Sigmoid colon (tissue), 7 donors: Measurements from ENCODE around the gene ANKRD33B. TPM values are rescaled to one million over a fixed set of nuclear protein-coding genes. Genes with fewer than 3 reads are reported as not detected.
A peak's percentile ranks its signal among the peaks of the same experiment; 100 is the strongest.

Source experiments
- DNase-seq: peaks from one replicate; pipeline ENCODE4 v3.0.0-alpha.2; 2019
- H3K27ac ChIP-seq, 4 donors: fragments of 200-600 bp; sonication (generic); one replicate each; pipeline ENCODE4 v1.5.1; 2016 to 2019; ENCODE audit warnings: mild to moderate bottlenecking in 1 of 4
- H3K27me3 ChIP-seq, 3 donors: fragments of 200-600 bp; sonication (generic); one replicate each; pipeline ENCODE4 v1.5.1; 2019; ENCODE audit warnings: mild to moderate bottlenecking in 1 of 3
- H3K36me3 ChIP-seq, 4 donors: fragments of 200-600 bp; sonication (generic); one replicate each; pipeline ENCODE4 v1.5.1; 2016 to 2019
- H3K4me1 ChIP-seq, 4 donors: fragments of 200-600 bp; sonication (generic); one replicate each; pipeline ENCODE4 v1.5.1; 2017 to 2019
- H3K4me3 ChIP-seq, 4 donors: fragments of 200-600 bp; sonication (generic); one replicate each; pipeline ENCODE4 v1.5.1; 2017 to 2019; ENCODE audit warnings: mild to moderate bottlenecking in 2 of 4, moderate library complexity in 1 of 4
- H3K9me3 ChIP-seq, 4 donors: fragments of 200-600 bp in 3 of 4; sonication (generic) in 3 of 4; one replicate each; pipeline versions ENCODE4 v1.5.1 to v1.6.1; 2013 to 2019
- CTCF ChIP-seq, 4 experiments: fragments of 450-650 bp in 3 of 4; fragments of 200-600 bp in 1 of 4; IDR thresholded peaks; one replicate each; pipeline ENCODE4 v1.5.1; 2016 to 2019; ENCODE audit warnings: antibody characterized with exemption in 4 of 4, mild to moderate bottlenecking in 3 of 4, moderate library complexity in 2 of 4
- EP300 ChIP-seq, 4 donors: sonication (generic); formaldehyde crosslinking; IDR thresholded peaks; one replicate each; pipeline ENCODE4 v1.6.1; 2017; ENCODE audit warnings: antibody characterized with exemption in 4 of 4
- POLR2A ChIP-seq, 2 donors: fragments of 450-650 bp; IDR thresholded peaks; one replicate each; pipeline ENCODE4 v1.6.1; 2016; ENCODE audit warnings: antibody characterized with exemption in 2 of 2, mild to moderate bottlenecking in 2 of 2, moderate library complexity in 2 of 2
- POLR2AphosphoS5 ChIP-seq, 4 donors: sonication (generic); formaldehyde crosslinking; IDR thresholded peaks; one replicate each; pipeline ENCODE4 v1.6.1; 2017; ENCODE audit warnings: antibody characterized with exemption in 4 of 4
- WGBS, 2 donors: extraction: QIAGEN DNeasy Blood & Tissue Kit; methylation state at CpG; one replicate each; pipeline ENCODE4 v1.1.7; 2013; 5-methylcytosine and 5-hydroxymethylcytosine counted together
- intact Hi-C: fragments of 100-400 bp; cut with DNase I; formaldehyde crosslinking; loops from one replicate; pipeline ENCODE4 v1.15.1; 2023
- polyA plus RNA-seq, 3 donors: library from polyadenylated mRNA; stranded (reverse); fragments of 200-250 nt; gene quantifications; one replicate each; pipeline ENCODE4 v1.2.3, GENCODE V29; 2013
- total RNA-seq, 4 donors: library from RNA; depleted of rRNA; stranded (reverse); fragments of >200 nt; gene quantifications; one replicate each; pipeline ENCODE4 v1.1.0, GENCODE V29; 2016
- donor health status: healthy with polysubstance abuse.
- donor health status: Bipolar disorder and iron deficiency.
- donor health status: healthy.

ANKRD33B gene
- total and polyA plus RNA-seq, 7 donors, result 0.23 to 4.6 (median 2.7) TPM

- no peak overlapping the region for H3K27ac ChIP-seq
- WGBS, 2 donors, result 59 to 75% methylated on average over 4 of the region's 4 CpGs
These were observed 26.2 kb upstream of the ANKRD33B start for GRCh38 chr5:10537624-10538023.

GRCh38 chr5:10538103-10538788 is 25.6 kb upstream of the ANKRD33B start:
- peak; percentile 52 for DNase-seq
- Histone ChIP-seq H3K36me3 (no peaks in the 10 kb centered on the region), H3K27ac (no peak overlapping the region), H3K4me3 (no peak overlapping the region), H3K4me1 (peaks cover 0 to 6% (median 0%) of the 10 kb centered on the region in 4 donors), H3K9me3 (no peaks in the 10 kb centered on the region), H3K27me3 (peaks cover 5 to 49% (median 6%) of the 10 kb centered on the region in 3 donors)
- TF ChIP-seq EP300 (IDR thresholded peaks at IDR 0.05), result no peak
- TF ChIP-seq POLR2A (IDR thresholded peaks at IDR 0.05), result no peak
- TF ChIP-seq POLR2AphosphoS5 (IDR thresholded peaks at IDR 0.05), result no peak
- TF ChIP-seq CTCF (IDR thresholded peaks at IDR 0.05), result no peak
- 65 to 80% methylated on average over 14 of the region's 14 CpGs for WGBS, 2 donors
- intact Hi-C loops, result no loop called here

More at GRCh38 chr5:10537624-10538023, 26.2 kb upstream of the ANKRD33B start:
- H3K36me3 ChIP-seq, result no peaks in the 10 kb centered on the region
- no peak overlapping the region for H3K4me3 ChIP-seq
- peak; percentile 49 for DNase-seq
- peaks cover 5 to 49% (median 9%) of the 10 kb centered on the region in 3 donors for H3K27me3 ChIP-seq
- peaks cover 0 to 6% (median 0%) of the 10 kb centered on the region in 4 donors for H3K4me1 ChIP-seq
- no peaks in the 10 kb centered on the region for H3K9me3 ChIP-seq
- intact Hi-C loops, result no loop called here
- TF ChIP-seq CTCF (IDR thresholded peaks at IDR 0.05) (no peak), POLR2A (IDR thresholded peaks at IDR 0.05) (no peak), POLR2AphosphoS5 (IDR thresholded peaks at IDR 0.05) (no peak), EP300 (IDR thresholded peaks at IDR 0.05) (no peak)

- peaks cover 0 to 6% (median 0%) of the 10 kb centered on the region in 4 donors for H3K4me1 ChIP-seq
- peaks cover 6 to 49% (median 10%) of the 10 kb centered on the region in 3 donors for H3K27me3 ChIP-seq
- H3K4me3 ChIP-seq, result no peak overlapping the region
- TF ChIP-seq POLR2AphosphoS5 (IDR thresholded peaks at IDR 0.05) (no peak), EP300 (IDR thresholded peaks at IDR 0.05) (no peak), POLR2A (IDR thresholded peaks at IDR 0.05) (no peak), CTCF (IDR thresholded peaks at IDR 0.05) (no peak)
- no peaks in the 10 kb centered on the region for H3K36me3 ChIP-seq
- no peaks in the 10 kb centered on the region for H3K9me3 ChIP-seq
- WGBS, 2 donors, result 37 to 67% methylated on average over 19 of the region's 19 CpGs
- no peak overlapping the region for H3K27ac ChIP-seq
- intact Hi-C loops, result no loop called here
- DNase-seq, result no peak
These were observed 24.8 kb upstream of the ANKRD33B start for GRCh38 chr5:10538789-10539686.

- Histone ChIP-seq H3K36me3 (no peaks in the 10 kb centered on the region), H3K4me3 (no peak overlapping the region), H3K27me3 (peaks cover 6 to 47% (median 11%) of the 10 kb centered on the region in 3 donors), H3K9me3 (no peaks in the 10 kb centered on the region), H3K4me1 (peaks cover 0 to 6% (median 0%) of the 10 kb centered on the region in 4 donors), H3K27ac (no peak overlapping the region)
- intact Hi-C loops, result no loop called here
- peak; percentile 20 for DNase-seq
- TF ChIP-seq CTCF (IDR thresholded peaks at IDR 0.05) (no peak), EP300 (IDR thresholded peaks at IDR 0.05) (no peak), POLR2AphosphoS5 (IDR thresholded peaks at IDR 0.05) (no peak), POLR2A (IDR thresholded peaks at IDR 0.05) (no peak)
- 71 to 79% methylated on average over 3 of the region's 3 CpGs for WGBS, 2 donors
These were observed 24.2 kb upstream of the ANKRD33B start for GRCh38 chr5:10539687-10539998.
